Stomach (tissue), 9 donors: ENCODE results near the gene LIFR. TPM values are rescaled to one million over a fixed set of nuclear protein-coding genes. Genes with fewer than 3 reads are reported as not detected.
A peak's percentile ranks its signal among the peaks of the same experiment; 100 is the strongest.

Source experiments
- DNase-seq, 2 donors: peaks; one replicate each; pipeline versions ENCODE4 v3.0.0 to v3.0.0-alpha.2; 2013 to 2019
- H3K27ac ChIP-seq, 5 donors: fragments of 200-600 bp in 4 of 5; sonication (generic) in 4 of 5; one replicate each; pipeline ENCODE4 v1.5.1; 2013 to 2019; ENCODE audit warnings: mild to moderate bottlenecking in 1 of 5, moderate library complexity in 1 of 5
- H3K27me3 ChIP-seq, 3 donors: fragments of 200-600 bp; sonication (generic); one replicate each; pipeline ENCODE4 v1.5.1; 2017 to 2019; ENCODE audit warnings: mixed run types in 1 of 3
- H3K36me3 ChIP-seq, 4 donors: fragments of 200-600 bp; sonication (generic); 1 replicate in 3 of 4; 2 replicates in 1 of 4; pipeline ENCODE4 v1.5.1; 2016 to 2019
- H3K4me1 ChIP-seq, 4 donors: fragments of 200-600 bp; sonication (generic); one replicate each; pipeline ENCODE4 v1.5.1; 2016 to 2019
- H3K4me3 ChIP-seq, 4 donors: fragments of 200-600 bp; sonication (generic) in 3 of 4; one replicate each; pipeline ENCODE4 v1.5.1; 2016 to 2019; ENCODE audit warnings: mild to moderate bottlenecking in 1 of 4
- H3K9me3 ChIP-seq, 4 donors: fragments of 200-600 bp; sonication (generic); one replicate each; pipeline ENCODE4 v1.5.1; 2016 to 2019
- EP300 ChIP-seq: sonication (generic); formaldehyde crosslinking; IDR thresholded peaks from one replicate; pipeline ENCODE4 v1.6.1; 2017; ENCODE audit warnings: antibody characterized with exemption
- POLR2A ChIP-seq, 4 donors: fragments of 450-650 bp; IDR thresholded peaks; one replicate each; pipeline ENCODE4 v1.6.1; 2016; ENCODE audit warnings: antibody characterized with exemption in 4 of 4, control low read depth in 2 of 4, mild to moderate bottlenecking in 1 of 4, moderate library complexity in 1 of 4
- POLR2AphosphoS5 ChIP-seq, 3 donors: sonication (generic); formaldehyde crosslinking; IDR thresholded peaks; one replicate each; pipeline ENCODE4 v1.6.1; 2016; ENCODE audit warnings: antibody characterized with exemption in 3 of 3
- WGBS, 5 donors: extraction: QIAGEN DNeasy Blood & Tissue Kit in 3 of 5; methylation state at CpG; one replicate each; pipeline versions ENCODE4 v1.1.5 to v1.1.7; 2013 to 2018; 5-methylcytosine and 5-hydroxymethylcytosine counted together
- intact Hi-C: fragments of 100-400 bp; cut with DNase I; formaldehyde crosslinking; loops from one replicate; pipeline ENCODE4 v1.15.1; 2023; ENCODE audit warnings: low total_unique reads
- polyA plus RNA-seq, 3 donors: library from polyadenylated mRNA; stranded (reverse); fragments of 200-250 nt; gene quantifications; one replicate each; pipeline ENCODE4 v1.2.3, GENCODE V29; 2013
- total RNA-seq, 5 donors: library from RNA; depleted of rRNA; stranded (reverse); fragments of >200 nt; gene quantifications; one replicate each; pipeline versions ENCODE4 v1.1.0 to v1.2.3, GENCODE V29; 2014 to 2016
- TF ChIP-seq, protein P1 (sequence below), 7 experiments: fragments of 450-650 bp in 4 of 7; fragments of 200-600 bp in 3 of 7; sonication (generic) in 3 of 7; IDR thresholded peaks; one replicate each; pipeline ENCODE4 v1.5.1; 2016 to 2019; ENCODE audit warnings: antibody characterized with exemption in 7 of 7, control low read depth in 2 of 7, mild to moderate bottlenecking in 1 of 7
- donor health status: healthy with polysubstance abuse.
- donor health status: Bipolar disorder and iron deficiency.
- donor health status: healthy.

The LIFR gene
- total and polyA plus RNA-seq, 8 donors, result 6.2 to 259 (median 45.1) TPM

DNA sequence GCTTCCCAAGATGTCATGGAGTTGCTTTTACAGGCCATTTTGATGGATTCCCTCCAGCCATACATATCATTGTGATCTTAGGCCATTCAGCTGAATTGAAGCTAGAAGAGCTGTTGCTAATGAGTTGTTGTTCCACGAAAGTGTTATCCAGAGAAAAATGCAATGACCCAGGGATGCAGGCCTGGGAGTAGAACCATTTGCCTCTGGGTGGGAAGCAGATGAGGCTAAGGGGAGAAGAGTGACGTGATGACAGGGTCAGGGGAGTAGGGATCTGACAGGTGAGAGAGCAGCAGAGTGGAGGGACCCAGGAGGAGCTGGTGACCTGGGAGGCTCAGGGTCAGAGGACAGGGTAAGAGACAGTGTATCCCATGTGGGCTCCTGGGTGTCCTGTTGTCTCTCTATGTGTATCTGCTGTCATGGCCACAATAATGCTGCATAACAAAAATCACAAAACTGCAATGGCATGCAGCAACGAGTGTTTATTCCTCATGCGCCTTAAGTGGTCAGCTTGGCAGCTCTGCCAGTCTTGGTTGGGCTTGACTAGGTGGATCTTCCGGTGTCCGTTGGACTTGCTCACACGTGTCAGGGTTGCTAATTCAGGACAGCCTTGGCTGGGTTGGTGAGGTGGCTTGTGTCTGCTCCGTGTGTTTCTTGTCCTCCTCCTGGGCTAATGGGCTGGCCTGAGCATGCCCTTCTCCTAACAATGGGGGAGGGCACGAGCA lies 90.6 kb downstream of the LIFR start:
- H3K4me1 ChIP-seq, result peaks cover 27 to 72% (median 52%) of the 10 kb centered on the region in 4 donors
- H3K4me3 ChIP-seq, result no peak overlapping the region
- H3K27ac ChIP-seq, result peak overlapping the region in 4 of 5 donors; percentile 78 to 87 (median 84)
- DNase-seq, result no peak
- WGBS, 5 donors, result 79 to 90% (median 86%) methylated on average over 8 to 9 of the region's 9 CpGs
- intact Hi-C loops, result no loop called here
- H3K9me3 ChIP-seq, result no peaks in the 10 kb centered on the region
- peaks cover 0 to 6% (median 0%) of the 10 kb centered on the region in 3 donors for H3K27me3 ChIP-seq
- TF ChIP-seq EP300 (no peak), POLR2A (IDR thresholded peaks at IDR 0.05) (no peak)
- no peaks in the 10 kb centered on the region for H3K36me3 ChIP-seq

DNA sequence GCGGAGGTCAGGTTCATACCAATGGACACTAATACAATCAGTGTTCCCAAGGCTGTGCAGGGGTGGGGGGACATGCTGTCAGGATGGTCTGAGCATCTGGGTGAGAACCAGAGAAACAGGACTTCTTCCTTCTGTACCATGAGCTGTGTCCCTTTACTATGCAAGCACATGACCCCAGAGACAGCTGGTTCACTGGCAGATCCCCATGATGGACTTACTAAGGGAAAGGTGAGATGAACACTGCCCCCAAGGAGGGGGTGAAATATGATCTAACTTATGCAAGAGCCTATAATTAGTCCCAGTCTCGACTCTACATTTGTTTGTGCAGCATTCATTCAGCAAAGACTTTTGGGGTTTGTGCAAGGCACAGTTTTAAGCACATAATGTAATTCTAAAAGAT lies 91.4 kb downstream of the LIFR start:
- Histone ChIP-seq H3K4me1 (peaks cover 27 to 71% (median 51%) of the 10 kb centered on the region in 4 donors), H3K27ac (peak overlapping the region in 4 of 5 donors; percentile 78 to 87 (median 84)), H3K27me3 (peaks cover 0 to 6% (median 0%) of the 10 kb centered on the region in 3 donors), H3K36me3 (no peaks in the 10 kb centered on the region), H3K9me3 (no peaks in the 10 kb centered on the region), H3K4me3 (no peak overlapping the region)
- 66 to 76% (median 72%) methylated on average over 2 of the region's 2 CpGs for WGBS, 5 donors
- intact Hi-C loops, result no loop called here
- DNase-seq, result no peak
- TF ChIP-seq EP300, result no peak
- TF ChIP-seq POLR2AphosphoS5 (IDR thresholded peaks at IDR 0.05), result no peak
- TF ChIP-seq, protein P1, sequence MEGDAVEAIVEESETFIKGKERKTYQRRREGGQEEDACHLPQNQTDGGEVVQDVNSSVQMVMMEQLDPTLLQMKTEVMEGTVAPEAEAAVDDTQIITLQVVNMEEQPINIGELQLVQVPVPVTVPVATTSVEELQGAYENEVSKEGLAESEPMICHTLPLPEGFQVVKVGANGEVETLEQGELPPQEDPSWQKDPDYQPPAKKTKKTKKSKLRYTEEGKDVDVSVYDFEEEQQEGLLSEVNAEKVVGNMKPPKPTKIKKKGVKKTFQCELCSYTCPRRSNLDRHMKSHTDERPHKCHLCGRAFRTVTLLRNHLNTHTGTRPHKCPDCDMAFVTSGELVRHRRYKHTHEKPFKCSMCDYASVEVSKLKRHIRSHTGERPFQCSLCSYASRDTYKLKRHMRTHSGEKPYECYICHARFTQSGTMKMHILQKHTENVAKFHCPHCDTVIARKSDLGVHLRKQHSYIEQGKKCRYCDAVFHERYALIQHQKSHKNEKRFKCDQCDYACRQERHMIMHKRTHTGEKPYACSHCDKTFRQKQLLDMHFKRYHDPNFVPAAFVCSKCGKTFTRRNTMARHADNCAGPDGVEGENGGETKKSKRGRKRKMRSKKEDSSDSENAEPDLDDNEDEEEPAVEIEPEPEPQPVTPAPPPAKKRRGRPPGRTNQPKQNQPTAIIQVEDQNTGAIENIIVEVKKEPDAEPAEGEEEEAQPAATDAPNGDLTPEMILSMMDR (IDR thresholded peaks at IDR 0.05), result no peak

DNA sequence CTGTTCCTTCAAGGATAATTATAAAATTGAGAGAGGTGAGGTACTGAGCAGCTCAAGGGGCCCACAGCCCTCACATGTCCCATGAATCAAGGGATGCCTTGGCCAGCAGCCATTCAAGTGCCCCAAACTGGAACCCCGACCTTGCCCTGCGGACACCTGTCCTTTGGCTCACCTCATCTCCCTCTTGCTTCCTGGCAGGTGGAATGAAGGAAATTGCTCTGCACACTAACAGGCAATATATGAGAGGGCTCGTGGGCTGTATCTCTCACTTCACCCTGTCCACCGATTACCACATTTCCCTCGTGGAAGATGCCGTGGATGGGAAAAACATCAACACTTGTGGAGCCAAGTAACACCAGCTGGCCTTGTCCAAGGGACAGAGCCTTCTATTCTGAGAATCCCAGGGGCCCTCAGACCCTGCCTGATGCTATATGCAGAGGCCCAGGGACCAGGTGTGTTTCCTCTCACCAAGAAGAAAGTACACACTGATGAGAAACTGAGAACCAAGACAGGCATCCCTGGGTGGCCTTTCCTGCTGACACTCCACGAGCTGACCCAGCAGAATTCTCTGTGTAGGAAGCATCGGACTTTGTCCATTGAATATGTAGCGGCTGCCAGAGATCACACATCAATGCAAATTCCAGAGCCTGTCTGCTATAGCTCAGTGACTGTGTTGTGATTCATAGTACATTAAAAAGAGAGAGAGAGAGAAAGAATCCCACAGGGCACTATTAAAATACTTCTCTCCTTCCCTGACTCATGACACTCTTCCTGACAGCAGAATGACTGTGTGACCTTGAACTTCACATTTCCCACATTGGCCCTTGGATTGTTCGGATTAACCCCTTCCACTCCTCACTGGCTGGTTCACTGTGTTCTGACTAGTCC lies 92.6 kb downstream of the LIFR start:
- Histone ChIP-seq H3K36me3 (no peaks in the 10 kb centered on the region), H3K9me3 (no peaks in the 10 kb centered on the region), H3K4me3 (no peak overlapping the region), H3K4me1 (peaks cover 25 to 60% (median 46%) of the 10 kb centered on the region in 4 donors), H3K27me3 (peaks cover 0 to 9% (median 0%) of the 10 kb centered on the region in 3 donors), H3K27ac (peak overlapping the region in 4 of 5 donors; percentile 78 to 87 (median 84))
- DNase-seq, result peak in 1 of 2 donors; percentile 81
- TF ChIP-seq POLR2A (IDR thresholded peaks at IDR 0.05) (no peak), POLR2AphosphoS5 (IDR thresholded peaks at IDR 0.05) (peak in 1 of 3 donors; percentile 64)
- TF ChIP-seq, protein P1 (IDR thresholded peaks at IDR 0.05), result no peak
- WGBS, 5 donors, result 53 to 71% (median 64%) methylated on average over 9 to 10 of the region's 10 CpGs
- intact Hi-C loops, result no loop called here

DNA sequence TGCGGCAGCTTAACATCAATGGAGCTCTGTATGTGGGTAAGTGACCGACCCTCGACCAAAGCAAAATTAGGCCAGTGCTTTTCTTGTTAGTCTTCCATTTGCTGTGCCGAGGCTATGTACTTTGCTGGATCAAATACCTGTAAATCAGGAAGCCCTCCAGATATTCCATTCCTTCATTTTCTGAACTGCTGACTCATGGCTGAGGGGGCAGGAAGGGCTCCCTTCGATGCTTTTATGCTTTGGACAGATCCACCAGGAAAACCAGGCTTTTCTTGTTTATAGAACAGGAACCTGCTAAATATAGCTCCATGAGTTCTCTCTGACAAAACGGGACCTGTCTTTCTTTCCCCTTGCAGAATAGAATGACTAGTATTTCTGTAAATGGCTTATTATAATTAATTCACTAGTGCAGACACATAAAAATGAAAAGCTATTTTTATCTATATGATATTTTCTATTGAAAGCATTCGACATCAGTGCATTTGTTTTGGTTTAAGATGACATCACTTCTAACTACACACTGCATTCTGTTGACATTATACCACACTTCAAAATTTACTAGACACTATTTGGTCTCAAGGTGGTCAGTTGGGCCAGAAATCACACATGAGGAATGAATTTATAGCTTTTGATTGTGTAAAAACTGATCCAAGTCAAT lies 93.3 kb downstream of the LIFR start:
- Histone ChIP-seq H3K36me3 (no peaks in the 10 kb centered on the region), H3K9me3 (no peaks in the 10 kb centered on the region), H3K27ac (peak overlapping the region in 4 of 5 donors; percentile 78 to 87 (median 84)), H3K4me3 (no peak overlapping the region), H3K27me3 (peaks cover 0 to 9% (median 0%) of the 10 kb centered on the region in 3 donors), H3K4me1 (peaks cover 17 to 52% (median 38%) of the 10 kb centered on the region in 4 donors)
- no peak for DNase-seq
- TF ChIP-seq EP300, result no peak
- TF ChIP-seq POLR2AphosphoS5 (IDR thresholded peaks at IDR 0.05), result no peak
- TF ChIP-seq POLR2A (IDR thresholded peaks at IDR 0.05), result no peak
- TF ChIP-seq, protein P1 (IDR thresholded peaks at IDR 0.05), result no peak
- intact Hi-C loops, result no loop called here
- WGBS, 5 donors, result 51 to 62% (median 57%) methylated on average over 7 of the region's 7 CpGs
